NT2/D1 (cell line): ENCODE measurements around the gene MUSK.

Experiments
- YY1 ChIP-seq: IDR thresholded peaks from 2 replicates; pipeline ENCODE4 v1.6.1; 2011; ENCODE audit not compliant: insufficient read length, insufficient read depth
- ZNF274 ChIP-seq: IDR thresholded peaks from 2 replicates; pipeline ENCODE4 v1.6.1; 2011; ENCODE audit warnings: mild to moderate bottlenecking, low read depth, low read length

GRCh38 chr9:110810262-110810976 is 141.8 kb downstream of the MUSK start:
- no peak for TF ChIP-seq ZNF274
- TF ChIP-seq YY1 = no peak
